ENCODE results near the gene DNAJB14. TPM values are rescaled to one million over a fixed set of nuclear protein-coding genes. Genes with fewer than 3 reads are reported as not detected.

Gene DNAJB14
- total RNA-seq, 1 experiment from 2014 or later = 39.9 TPM

DNA sequence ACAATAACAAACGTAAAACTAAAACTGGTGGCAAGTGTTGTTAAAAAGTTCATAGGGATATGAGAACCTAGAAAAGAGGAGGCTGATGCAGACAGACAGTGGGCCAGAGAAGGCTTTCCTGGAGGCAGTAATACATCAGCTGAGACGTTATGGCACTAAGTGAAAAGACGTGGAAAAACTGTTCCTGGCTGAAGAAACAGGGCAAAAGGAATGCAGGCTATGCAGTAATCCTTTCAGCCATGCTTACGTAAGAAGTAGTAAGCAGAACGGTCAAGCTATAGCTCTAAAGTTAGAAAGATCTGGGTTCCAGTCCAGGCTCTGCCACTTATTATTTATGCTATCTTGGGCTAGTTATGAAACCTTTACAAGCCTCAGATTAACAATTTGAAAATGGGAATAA, 58.6 kb downstream of the DNAJB14 start:
- POLR2A ChIA-PET = no interaction called here
- Mint-ChIP-seq H3K27ac (no peak overlapping the region), H3K27me3 (ENCODE audit: low read depth) (no peaks in the 10 kb centered on the region)

More for the DNA sequence above, 58.6 kb downstream of the DNAJB14 start:
- ATAC-seq (no peak), DNase-seq (ENCODE audit: low spot score) (no peak)
- TF ChIP-seq ZNF512 (CRISPR knock-in tag; IDR thresholded peaks at IDR 0.05; ENCODE audit: borderline replicate concordance) = no peak
- TF ChIP-seq IRF2 (CRISPR knock-in tag; IDR thresholded peaks at IDR 0.05; ENCODE audit: borderline replicate concordance, low read depth) = no peak
- no peak for TF ChIP-seq FOXK1 (CRISPR knock-in tag; IDR thresholded peaks at IDR 0.05)
- TF ChIP-seq, protein P1, sequence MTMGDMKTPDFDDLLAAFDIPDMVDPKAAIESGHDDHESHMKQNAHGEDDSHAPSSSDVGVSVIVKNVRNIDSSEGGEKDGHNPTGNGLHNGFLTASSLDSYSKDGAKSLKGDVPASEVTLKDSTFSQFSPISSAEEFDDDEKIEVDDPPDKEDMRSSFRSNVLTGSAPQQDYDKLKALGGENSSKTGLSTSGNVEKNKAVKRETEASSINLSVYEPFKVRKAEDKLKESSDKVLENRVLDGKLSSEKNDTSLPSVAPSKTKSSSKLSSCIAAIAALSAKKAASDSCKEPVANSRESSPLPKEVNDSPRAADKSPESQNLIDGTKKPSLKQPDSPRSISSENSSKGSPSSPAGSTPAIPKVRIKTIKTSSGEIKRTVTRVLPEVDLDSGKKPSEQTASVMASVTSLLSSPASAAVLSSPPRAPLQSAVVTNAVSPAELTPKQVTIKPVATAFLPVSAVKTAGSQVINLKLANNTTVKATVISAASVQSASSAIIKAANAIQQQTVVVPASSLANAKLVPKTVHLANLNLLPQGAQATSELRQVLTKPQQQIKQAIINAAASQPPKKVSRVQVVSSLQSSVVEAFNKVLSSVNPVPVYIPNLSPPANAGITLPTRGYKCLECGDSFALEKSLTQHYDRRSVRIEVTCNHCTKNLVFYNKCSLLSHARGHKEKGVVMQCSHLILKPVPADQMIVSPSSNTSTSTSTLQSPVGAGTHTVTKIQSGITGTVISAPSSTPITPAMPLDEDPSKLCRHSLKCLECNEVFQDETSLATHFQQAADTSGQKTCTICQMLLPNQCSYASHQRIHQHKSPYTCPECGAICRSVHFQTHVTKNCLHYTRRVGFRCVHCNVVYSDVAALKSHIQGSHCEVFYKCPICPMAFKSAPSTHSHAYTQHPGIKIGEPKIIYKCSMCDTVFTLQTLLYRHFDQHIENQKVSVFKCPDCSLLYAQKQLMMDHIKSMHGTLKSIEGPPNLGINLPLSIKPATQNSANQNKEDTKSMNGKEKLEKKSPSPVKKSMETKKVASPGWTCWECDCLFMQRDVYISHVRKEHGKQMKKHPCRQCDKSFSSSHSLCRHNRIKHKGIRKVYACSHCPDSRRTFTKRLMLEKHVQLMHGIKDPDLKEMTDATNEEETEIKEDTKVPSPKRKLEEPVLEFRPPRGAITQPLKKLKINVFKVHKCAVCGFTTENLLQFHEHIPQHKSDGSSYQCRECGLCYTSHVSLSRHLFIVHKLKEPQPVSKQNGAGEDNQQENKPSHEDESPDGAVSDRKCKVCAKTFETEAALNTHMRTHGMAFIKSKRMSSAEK (CRISPR knock-in tag; IDR thresholded peaks at IDR 0.05; ENCODE audit: borderline replicate concordance) = no peak
- no peak for TF ChIP-seq NR1H2 (CRISPR knock-in tag; IDR thresholded peaks at IDR 0.05)
- TF ChIP-seq SP1 (CRISPR knock-in tag; conservative IDR thresholded peaks at IDR 0.05) = no peak
- TF ChIP-seq PREB (CRISPR knock-in tag; IDR thresholded peaks at IDR 0.05; ENCODE audit: borderline replicate concordance) = no peak
- TF ChIP-seq, protein P2, sequence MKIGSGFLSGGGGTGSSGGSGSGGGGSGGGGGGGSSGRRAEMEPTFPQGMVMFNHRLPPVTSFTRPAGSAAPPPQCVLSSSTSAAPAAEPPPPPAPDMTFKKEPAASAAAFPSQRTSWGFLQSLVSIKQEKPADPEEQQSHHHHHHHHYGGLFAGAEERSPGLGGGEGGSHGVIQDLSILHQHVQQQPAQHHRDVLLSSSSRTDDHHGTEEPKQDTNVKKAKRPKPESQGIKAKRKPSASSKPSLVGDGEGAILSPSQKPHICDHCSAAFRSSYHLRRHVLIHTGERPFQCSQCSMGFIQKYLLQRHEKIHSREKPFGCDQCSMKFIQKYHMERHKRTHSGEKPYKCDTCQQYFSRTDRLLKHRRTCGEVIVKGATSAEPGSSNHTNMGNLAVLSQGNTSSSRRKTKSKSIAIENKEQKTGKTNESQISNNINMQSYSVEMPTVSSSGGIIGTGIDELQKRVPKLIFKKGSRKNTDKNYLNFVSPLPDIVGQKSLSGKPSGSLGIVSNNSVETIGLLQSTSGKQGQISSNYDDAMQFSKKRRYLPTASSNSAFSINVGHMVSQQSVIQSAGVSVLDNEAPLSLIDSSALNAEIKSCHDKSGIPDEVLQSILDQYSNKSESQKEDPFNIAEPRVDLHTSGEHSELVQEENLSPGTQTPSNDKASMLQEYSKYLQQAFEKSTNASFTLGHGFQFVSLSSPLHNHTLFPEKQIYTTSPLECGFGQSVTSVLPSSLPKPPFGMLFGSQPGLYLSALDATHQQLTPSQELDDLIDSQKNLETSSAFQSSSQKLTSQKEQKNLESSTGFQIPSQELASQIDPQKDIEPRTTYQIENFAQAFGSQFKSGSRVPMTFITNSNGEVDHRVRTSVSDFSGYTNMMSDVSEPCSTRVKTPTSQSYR (CRISPR knock-in tag; IDR thresholded peaks at IDR 0.05) = no peak
- TF ChIP-seq RELA (CRISPR knock-in tag; IDR thresholded peaks at IDR 0.05; ENCODE audit: borderline replicate concordance) = no peak
- no peak for TF ChIP-seq CREB1 (CRISPR knock-in tag; IDR thresholded peaks at IDR 0.05)
- no peak for TF ChIP-seq ZNF425 (CRISPR knock-in tag; conservative IDR thresholded peaks at IDR 0.05)
- no peak for TF ChIP-seq CBFB (CRISPR knock-in tag; IDR thresholded peaks at IDR 0.05; ENCODE audit: low read depth)
- Mint-ChIP-seq H3K4me3 (no peak overlapping the region), H3K36me3 (no peaks in the 10 kb centered on the region), H3K9me3 (no peaks in the 10 kb centered on the region), H3K4me1 (no peaks in the 10 kb centered on the region)
- CTCF ChIA-PET = no interaction called here

Measured in WTC11 (cell line).